Activated CD4-positive, alpha-beta T cell treated with anti-CD3 and anti-CD28 coated beads, Interleukin-2, amount 50 U/mL, for 48 hours (primary cell): ENCODE data around the gene SHROOM2.
"Not testable (repeated sequence)": the region's sequence is repeated elsewhere in the genome, so short reads cannot be mapped to it uniquely, and the experiment has no call there.

Experiments used
- DNase-seq, 2 experiments: peaks; one replicate each; pipeline ENCODE4 v3.0.0-alpha.2; 2020

The SHROOM2 gene

GRCh38 chrX:9785944-9786797, at the start of gene SHROOM2:
TSS of gene SHROOM2 (plus strand) at chrX:9786429. CDS start at chrX:9786546, 117 bp downstream.
- no peak for DNase-seq

- DNase-seq, result no peak
Measured at GRCh38 chrX:9737363-9737762, 48.9 kb upstream of the SHROOM2 start.

- DNase-seq, result no peak
Measured at GRCh38 chrX:9738151-9738550, 48.1 kb upstream of the SHROOM2 start.

- no peak for DNase-seq
Measured at GRCh38 chrX:9739130-9739529, 47.1 kb upstream of the SHROOM2 start.

GRCh38 chrX:9745417-9746115, 40.7 kb upstream of the SHROOM2 start:
- DNase-seq, result no peak

- no peak for DNase-seq
Measured at GRCh38 chrX:9746148-9746888, 39.9 kb upstream of the SHROOM2 start.

- DNase-seq, result no peak
Measured at GRCh38 chrX:9747644-9748043, 38.6 kb upstream of the SHROOM2 start.

- no peak for DNase-seq
Measured at GRCh38 chrX:9749146-9749692, 37.0 kb upstream of the SHROOM2 start.

- no peak for DNase-seq
Measured at GRCh38 chrX:9757366-9757765, 28.9 kb upstream of the SHROOM2 start.

- no peak for DNase-seq
Measured at GRCh38 chrX:9758021-9758638, 28.1 kb upstream of the SHROOM2 start.

- no peak for DNase-seq
Measured at GRCh38 chrX:9759337-9759736, 26.9 kb upstream of the SHROOM2 start.

GRCh38 chrX:9765072-9765736, 21.0 kb upstream of the SHROOM2 start:
- DNase-seq, result no peak

GRCh38 chrX:9765737-9766097, 20.5 kb upstream of the SHROOM2 start, which contains the start of gene GPR143:
TSS of gene GPR143 (minus strand) at chrX:9765847. CDS start at chrX:9765817, 30 bp downstream.
- DNase-seq, result no peak

- DNase-seq, result no peak
Measured at GRCh38 chrX:9767375-9767774, 18.9 kb upstream of the SHROOM2 start.

- DNase-seq, result not testable (repeated sequence)
Measured at GRCh38 chrX:9768321-9768839, 17.8 kb upstream of the SHROOM2 start.

GRCh38 chrX:9770319-9770718, 15.9 kb upstream of the SHROOM2 start:
- DNase-seq, result no peak

GRCh38 chrX:9772943-9773342, 13.3 kb upstream of the SHROOM2 start:
- no peak for DNase-seq

- DNase-seq, result no peak
Measured at GRCh38 chrX:9775930-9776329, 10.3 kb upstream of the SHROOM2 start.

GRCh38 chrX:9781941-9782340, 4.3 kb upstream of the SHROOM2 start:
- DNase-seq, result no peak

GRCh38 chrX:9784332-9784731, 1.9 kb upstream of the SHROOM2 start:
- DNase-seq, result no peak

- DNase-seq, result no peak
Measured at GRCh38 chrX:9785254-9785943, 830 bp upstream of the SHROOM2 start.
